Amygdala (tissue), 56 donors: ENCODE data around the gene RTEL1.

Source experiments
- DNase-seq, 56 donors: peaks; one replicate each; lab custom pipeline; 2025; lab: John Stamatoyannopoulos, UW

Gene RTEL1

DNA sequence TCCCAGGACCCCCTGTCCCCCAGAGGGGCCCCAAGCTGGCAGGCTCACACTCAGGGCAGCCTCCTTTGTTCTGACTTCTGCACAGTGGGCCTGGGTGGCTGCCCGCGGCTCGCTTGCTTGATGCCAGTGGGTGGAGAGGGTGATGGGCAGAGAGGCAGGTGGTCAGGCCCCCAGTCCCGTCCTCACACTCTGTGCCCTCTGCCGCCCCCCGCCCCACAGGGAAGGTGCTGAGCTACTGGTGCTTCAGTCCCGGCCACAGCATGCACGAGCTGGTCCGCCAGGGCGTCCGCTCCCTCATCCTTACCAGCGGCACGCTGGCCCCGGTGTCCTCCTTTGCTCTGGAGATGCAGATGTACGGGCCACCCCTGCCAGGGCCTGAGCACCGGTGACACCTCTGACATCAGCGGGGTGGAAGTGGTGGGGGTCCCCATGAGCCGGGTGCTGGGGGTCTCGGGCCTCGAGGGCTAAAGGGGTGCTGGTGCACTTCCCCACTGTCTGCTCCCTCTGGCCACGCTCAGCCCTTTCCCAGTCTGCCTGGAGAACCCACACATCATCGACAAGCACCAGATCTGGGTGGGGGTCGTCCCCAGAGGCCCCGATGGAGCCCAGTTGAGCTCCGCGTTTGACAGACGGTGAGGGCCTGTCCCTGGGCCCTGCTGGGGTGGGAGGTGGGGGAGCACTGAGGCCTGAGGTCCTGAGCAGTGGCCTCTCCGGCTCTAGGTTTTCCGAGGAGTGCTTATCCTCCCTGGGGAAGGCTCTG is 29.5 kb downstream of the RTEL1 start:
- DNase-seq, result no peak

DNA sequence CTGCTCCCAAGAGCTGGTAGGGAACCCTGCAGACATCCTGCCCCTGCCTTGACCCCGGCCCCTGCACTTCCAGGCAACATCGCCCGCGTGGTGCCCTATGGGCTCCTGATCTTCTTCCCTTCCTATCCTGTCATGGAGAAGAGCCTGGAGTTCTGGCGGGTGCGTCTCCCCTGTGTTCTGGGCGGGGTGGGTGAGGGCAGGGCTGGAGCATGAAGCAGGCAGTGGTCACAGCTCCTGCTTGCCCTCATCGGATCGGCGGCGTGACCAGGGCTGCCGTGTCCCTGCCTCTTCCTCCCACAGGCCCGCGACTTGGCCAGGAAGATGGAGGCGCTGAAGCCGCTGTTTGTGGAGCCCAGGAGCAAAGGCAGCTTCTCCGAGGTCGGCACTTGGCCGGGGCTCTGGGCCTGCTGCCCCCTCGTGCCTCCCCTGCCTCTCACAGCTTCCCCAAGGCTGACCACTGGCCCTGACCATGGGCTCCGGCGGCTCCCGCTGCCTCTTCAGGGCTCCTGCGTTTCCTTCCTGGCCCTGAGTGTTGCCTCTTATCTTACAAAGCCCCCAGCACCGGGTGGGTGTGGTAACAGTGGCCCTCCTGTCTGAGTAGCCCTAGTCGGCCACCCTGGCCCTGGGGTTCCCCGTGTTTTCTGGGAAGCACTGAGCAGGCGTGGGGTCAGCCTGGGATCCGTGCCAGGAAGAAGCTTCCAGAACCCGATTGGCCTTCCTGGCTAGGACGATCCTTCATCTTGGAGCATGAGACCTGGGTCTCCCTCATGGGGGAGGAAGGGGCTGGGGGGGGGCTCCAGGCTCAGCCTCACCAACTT is 30.3 kb downstream of the RTEL1 start:
- DNase-seq, result no peak

DNA sequence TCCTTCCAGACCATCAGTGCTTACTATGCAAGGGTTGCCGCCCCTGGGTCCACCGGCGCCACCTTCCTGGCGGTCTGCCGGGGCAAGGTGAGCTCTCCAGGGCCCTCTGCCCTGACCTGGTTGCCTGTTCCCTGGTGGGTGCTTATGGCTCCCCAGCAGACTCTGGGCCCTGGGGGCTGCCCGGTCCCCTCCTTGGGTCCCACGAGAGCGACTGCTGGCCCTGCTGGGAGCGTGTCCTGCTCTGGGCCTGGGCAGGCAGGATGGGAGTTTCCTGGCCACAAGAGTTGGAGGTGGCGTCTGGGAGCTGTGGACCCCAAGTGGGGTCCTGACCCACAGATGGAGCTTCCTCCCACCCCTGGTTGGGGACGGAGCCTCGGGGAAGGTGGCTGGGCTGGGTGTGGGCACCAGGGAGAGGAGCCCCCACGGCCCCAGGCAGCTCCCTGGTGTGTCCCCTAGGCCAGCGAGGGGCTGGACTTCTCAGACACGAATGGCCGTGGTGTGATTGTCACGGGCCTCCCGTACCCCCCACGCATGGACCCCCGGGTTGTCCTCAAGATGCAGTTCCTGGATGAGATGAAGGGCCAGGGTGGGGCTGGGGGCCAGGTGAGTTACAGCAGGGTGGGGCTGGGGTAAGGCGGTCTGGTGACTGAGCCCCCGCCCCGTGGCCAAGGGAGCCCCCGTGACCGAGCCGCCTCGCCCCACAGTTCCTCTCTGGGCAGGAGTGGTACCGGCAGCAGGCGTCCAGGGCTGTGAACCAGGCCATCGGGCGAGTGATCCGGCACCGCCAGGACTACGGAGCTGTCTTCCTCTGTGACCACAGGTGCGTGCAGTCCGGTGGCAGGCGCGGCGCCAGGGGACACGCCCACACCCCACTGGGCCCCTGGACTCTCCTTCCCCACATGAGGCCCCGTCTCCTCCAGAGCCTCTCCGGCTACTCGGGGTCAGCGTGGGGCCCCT is 31.2 kb downstream of the RTEL1 start:
- no peak for DNase-seq

DNA sequence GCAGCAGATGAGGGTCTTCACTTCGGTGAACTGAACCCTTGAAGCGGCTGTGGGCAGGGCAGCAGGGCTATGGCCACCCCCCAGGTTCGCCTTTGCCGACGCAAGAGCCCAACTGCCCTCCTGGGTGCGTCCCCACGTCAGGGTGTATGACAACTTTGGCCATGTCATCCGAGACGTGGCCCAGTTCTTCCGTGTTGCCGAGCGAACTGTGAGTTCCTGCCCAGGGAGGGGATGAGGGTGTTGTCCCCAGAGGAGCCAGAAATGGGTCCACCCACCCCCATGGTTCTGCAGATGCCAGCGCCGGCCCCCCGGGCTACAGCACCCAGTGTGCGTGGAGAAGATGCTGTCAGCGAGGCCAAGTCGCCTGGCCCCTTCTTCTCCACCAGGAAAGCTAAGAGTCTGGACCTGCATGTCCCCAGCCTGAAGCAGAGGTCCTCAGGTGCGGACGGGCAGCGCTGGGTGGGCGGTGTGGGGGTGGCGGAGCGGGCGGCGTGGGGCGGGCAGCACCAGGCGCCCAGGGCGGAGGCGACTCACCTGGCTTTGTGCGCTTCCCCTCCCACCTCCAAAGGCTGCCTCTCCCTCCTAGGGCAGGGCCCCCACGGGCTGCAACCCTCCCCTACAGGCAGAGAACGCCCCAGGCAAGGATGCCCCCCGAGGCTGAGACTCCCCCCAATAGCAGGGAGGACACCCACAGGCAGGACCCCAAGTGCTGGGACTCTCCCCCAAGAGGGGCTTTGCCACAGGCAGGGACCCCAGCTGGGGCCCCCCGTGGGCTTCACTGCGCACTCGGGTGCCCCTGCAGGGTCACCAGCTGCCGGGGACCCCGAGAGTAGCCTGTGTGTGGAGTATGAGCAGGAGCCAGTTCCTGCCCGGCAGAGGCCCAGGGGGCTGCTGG is 32.1 kb downstream of the RTEL1 start:
- no peak for DNase-seq

DNA sequence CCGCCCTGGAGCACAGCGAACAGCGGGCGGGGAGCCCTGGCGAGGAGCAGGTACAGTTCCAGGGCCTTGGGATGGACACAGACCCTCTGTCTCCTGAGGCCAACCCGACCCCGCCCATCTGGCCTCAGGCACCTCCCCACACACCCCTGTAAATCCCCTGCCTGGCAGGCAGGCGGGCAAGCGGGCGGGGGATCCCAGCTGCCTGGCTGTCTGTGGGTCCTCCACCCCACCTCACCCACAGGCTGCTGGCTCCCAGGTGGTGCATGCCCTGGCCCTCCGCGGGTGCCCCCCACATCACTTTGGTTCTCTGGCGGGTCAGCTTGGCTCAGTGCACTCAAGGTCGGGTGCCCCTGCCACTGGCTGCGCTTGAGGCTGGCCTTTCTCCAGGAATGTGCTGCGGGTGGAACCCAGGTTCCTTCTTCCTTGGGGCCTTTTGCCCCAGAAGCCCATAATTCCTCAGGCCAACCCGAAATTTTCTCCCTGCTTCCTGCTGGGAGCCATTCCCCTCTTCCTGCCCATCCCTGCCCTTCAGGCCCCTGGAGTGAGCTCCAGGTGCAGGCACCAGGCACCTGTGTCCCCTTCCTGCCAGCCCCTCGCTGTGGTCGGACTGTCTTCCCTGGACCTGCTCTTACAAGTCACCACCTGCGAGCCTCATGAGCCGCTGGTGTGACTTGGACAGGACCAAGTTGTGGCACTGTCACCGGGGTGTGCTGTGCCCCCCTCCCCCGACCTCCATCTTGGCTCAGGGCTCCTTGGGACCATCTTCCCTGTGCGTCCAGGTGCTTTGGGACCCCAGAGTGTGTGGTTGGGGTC is 33.0 kb downstream of the RTEL1 start:
- DNase-seq, result no peak

DNA sequence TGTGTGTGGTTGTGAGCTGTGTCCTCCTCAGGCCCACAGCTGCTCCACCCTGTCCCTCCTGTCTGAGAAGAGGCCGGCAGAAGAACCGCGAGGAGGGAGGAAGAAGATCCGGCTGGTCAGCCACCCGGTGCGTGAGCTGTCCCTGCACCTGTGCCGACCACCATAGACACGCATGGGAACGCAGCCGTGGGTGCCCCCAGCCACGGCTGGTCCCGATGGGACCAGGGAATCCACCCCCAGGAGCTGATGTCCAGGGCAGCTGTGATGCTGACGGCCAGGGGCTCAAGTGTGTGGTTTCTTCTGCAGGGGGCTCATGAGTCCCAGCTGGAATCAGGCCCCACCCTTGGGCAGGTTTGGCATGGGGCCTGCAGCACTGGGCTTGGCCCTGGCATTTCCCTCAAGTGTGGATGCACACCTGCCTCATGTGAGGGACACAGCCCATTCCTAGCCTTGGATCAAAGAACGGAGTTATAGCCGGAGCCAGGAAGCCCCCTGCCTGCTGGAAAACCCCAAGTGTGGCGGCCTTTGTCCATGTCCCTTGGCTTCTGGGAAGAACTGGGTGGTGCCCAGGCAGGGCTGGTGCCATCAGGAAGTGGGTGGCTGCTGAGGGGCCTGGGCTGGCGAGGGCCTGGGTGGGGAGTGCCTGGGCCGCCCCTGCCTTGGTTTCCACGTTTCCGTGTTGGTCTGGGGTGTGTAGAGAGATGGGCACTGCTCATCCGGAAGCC is 33.8 kb downstream of the RTEL1 start:
- DNase-seq, result no peak

DNA sequence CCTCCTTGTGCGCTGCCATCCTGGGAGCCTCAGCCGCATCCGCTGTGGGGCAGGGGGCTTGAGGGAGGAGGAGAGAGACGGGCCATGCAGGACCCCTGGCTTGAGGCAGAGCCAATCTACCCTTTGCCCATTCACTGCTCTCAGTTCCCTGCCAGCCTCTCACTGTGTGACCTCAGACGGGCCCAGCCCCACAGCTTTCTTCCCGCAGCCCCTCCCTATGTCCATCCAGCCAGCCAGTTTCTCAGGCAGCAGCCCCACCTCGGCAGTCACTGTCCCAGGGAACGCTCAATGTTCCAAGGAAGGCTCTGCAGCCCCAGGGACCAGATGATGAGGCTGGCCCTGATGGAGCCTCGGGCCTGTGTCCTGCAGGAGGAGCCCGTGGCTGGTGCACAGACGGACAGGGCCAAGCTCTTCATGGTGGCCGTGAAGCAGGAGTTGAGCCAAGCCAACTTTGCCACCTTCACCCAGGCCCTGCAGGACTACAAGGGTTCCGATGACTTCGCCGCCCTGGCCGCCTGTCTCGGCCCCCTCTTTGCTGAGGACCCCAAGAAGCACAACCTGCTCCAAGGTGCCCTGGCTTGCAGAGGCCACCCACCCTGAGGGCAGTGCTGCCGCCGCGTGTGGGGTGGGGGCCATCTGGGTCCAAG is 34.4 kb downstream of the RTEL1 start:
- no peak for DNase-seq

DNA sequence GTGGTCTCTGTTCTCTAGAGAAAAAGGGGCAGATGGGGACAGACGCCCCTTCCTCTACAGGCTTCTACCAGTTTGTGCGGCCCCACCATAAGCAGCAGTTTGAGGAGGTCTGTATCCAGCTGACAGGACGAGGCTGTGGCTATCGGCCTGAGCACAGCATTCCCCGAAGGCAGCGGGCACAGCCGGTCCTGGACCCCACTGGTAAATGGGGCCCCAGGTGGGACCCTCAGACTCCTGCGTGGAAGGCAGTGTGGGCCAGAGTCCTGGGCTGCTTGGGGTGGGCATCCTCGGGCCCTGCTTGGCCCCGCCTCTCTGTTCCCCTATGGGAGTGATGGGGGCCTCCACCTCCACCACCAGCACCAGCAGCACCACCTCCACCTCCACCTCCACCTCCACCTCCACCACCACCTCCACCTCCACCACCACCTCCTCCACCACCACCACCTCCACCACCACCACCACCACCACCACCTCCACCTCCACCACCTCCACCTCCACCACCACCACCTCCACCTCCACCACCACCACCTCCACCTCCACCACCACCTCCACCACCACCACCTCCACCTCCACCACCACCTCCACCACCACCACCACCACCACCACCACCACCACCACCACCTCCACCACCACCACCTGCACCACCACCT is 35.1 kb downstream of the RTEL1 start:
- peak in 5 of 56 donors; percentile 7 to 65 (median 18) for DNase-seq

DNA sequence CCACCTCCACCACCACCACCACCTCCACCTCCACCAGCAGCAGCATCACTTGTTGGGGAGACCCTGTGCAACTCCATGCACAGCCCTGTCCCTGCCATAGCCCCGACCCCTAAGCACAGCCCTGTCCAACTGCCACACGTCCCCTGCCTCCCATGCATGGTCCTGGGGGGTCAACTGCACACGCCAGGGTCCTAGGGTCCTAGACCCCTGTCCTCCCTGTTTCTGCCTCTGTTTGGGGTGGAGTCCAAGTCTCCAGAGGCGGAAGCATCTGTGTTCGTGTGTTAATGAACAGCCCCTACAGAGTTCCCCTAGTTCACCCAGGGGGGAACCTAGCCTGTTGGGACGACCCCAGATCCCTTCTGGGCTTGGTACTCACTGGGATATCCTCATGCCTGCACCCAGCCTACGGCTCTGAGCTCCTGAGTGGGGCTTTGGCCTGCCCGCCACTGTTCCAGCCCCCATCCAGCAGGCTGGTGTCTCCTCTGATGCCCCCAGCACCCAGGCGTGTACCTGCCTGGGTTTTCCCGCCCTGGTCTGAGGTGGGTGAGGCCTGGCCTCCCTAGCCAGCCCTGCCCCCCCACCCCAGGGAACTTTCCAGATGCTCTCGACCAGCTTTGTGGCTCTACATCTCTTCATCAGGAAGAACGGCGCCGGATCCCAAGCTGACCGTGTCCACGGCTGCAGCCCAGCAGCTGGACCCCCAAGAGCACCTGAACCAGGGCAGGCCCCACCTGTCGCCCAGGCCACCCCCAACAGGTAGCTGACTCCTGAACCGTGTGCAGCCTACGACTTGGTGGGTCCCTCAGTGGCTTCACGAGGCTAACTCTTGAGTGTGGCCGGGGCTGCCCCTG is 35.8 kb downstream of the RTEL1 start:
- no peak for DNase-seq

DNA sequence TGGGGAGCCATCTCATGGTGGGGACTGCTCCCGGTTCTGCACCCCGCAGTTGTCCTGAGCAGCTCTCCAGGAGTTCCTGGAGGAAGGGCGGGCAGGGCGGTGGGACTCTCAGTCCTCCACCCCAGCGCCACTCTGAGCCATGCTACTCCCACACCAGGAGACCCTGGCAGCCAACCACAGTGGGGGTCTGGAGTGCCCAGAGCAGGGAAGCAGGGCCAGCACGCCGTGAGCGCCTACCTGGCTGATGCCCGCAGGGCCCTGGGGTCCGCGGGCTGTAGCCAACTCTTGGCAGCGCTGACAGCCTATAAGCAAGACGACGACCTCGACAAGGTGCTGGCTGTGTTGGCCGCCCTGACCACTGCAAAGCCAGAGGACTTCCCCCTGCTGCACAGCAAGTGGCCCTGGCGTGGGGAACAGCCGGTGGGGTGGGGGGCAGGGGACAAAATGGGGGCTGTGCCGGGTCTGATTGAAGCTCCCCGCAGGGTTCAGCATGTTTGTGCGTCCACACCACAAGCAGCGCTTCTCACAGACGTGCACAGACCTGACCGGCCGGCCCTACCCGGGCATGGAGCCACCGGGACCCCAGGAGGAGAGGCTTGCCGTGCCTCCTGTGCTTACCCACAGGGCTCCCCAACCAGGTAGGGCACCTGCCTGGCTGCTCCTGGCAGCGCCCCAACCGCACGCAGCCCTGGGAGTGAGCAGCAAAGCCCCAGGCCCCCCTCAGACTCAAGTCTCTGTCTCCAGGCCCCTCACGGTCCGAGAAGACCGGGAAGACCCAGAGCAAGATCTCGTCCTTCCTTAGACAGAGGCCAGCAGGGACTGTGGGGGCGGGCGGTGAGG is 36.7 kb downstream of the RTEL1 start:
- DNase-seq, result no peak

DNA sequence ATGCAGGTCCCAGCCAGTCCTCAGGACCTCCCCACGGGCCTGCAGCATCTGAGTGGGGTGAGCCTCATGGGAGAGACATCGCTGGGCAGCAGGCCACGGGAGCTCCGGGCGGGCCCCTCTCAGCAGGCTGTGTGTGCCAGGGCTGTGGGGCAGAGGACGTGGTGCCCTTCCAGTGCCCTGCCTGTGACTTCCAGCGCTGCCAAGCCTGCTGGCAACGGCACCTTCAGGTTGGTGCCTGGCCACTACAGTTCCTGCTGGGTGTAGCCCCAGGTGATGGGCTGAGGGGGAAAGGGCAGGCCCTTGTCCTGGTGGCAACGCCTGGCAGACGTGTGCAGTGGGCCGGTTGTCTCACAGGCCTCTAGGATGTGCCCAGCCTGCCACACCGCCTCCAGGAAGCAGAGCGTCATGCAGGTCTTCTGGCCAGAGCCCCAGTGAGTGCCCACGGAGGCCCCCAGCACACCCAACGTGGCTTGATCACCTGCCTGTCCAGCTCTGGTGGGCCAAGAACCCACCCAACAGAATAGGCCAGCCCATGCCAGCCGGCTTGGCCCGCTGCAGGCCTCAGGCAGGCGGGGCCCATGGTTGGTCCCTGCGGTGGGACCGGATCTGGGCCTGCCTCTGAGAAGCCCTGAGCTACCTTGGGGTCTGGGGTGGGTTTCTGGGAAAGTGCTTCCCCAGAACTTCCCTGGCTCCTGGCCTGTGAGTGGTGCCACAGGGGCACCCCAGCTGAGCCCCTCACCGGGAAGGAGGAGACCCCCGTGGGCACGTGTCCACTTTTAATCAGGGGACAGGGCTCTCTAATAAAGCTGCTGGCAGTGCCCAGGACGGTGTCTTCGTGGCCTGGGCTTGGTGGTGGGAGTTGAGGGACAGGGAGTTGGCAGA is 37.6 kb downstream of the RTEL1 start:
- DNase-seq, result no peak

DNA sequence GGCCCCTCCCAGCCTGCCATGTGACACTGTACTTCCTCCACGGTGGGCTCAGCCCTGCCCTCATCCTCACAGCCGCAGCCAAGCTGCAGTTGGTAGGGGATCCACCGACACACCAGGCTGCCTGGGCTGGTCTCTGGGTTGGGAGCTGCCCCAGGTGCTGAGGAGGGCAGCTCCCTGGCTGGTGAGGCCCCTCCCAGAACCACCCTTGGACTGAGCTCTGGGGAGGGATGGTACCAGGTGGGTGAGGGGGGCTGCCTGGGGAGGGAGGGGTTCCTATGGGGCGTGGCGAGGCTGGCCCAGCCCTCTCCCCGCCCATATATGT is 38.2 kb downstream of the RTEL1 start:
- DNase-seq, result no peak

DNA sequence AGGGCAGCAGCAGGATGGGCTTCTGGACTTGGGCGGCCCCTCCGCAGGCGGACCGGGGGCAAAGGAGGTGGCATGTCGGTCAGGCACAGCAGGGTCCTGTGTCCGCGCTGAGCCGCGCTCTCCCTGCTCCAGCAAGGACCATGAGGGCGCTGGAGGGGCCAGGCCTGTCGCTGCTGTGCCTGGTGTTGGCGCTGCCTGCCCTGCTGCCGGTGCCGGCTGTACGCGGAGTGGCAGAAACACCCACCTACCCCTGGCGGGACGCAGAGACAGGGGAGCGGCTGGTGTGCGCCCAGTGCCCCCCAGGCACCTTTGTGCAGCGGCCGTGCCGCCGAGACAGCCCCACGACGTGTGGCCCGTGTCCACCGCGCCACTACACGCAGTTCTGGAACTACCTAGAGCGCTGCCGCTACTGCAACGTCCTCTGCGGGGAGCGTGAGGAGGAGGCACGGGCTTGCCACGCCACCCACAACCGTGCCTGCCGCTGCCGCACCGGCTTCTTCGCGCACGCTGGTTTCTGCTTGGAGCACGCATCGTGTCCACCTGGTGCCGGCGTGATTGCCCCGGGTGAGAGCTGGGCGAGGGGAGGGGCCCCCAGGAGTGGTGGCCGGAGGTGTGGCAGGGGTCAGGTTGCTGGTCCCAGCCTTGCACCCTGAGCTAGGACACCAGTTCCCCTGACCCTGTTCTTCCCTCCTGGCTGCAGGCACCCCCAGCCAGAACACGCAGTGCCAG is 38.7 kb downstream of the RTEL1 start, which contains the start of gene TNFRSF6B:
TSS of gene TNFRSF6B (plus strand) at position 25 of the 729 bp plus-strand sequence. CDS start at position 141, 116 bp downstream.
- no peak for DNase-seq
